LNCAP (cell line): ENCODE results near the gene ATP5PB.

Source experiments
- TF ChIP-seq, protein P1 (sequence below): fragments of 450-650 bp; IDR thresholded peaks from 2 replicates; pipeline ENCODE4 v1.5.1; 2017; ENCODE audit warnings: mild to moderate bottlenecking

ATP5PB gene

DNA sequence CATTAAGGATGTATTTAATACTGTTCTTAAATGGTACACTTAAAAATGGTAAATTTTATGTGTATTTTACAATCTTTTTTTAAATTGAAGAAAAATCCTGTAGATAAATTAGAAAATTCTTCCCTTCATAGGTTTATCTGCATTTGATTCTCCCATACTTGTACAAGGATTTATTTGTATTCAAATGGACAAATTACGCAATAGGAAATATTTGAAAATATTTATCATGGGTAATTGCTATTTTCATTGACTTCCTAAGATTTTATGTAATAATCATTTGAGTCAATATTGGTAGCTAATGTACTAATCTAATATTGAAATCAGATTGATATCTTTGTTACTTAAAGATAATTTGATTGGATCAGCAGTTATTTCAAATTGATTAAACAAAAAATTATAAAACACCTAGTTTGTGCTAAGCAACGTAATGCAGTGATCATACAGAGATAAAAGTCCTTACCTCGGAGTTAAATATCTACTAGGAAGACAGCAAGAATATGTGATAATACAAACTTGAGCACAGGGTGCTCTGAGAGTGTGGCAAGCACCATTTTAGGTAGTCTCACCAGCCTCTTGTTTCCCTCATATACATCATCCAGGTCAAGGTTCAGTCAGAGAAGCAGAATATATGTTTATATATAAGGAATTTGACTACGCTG, 13.2 kb downstream of the ATP5PB start:
- TF ChIP-seq, protein P1, sequence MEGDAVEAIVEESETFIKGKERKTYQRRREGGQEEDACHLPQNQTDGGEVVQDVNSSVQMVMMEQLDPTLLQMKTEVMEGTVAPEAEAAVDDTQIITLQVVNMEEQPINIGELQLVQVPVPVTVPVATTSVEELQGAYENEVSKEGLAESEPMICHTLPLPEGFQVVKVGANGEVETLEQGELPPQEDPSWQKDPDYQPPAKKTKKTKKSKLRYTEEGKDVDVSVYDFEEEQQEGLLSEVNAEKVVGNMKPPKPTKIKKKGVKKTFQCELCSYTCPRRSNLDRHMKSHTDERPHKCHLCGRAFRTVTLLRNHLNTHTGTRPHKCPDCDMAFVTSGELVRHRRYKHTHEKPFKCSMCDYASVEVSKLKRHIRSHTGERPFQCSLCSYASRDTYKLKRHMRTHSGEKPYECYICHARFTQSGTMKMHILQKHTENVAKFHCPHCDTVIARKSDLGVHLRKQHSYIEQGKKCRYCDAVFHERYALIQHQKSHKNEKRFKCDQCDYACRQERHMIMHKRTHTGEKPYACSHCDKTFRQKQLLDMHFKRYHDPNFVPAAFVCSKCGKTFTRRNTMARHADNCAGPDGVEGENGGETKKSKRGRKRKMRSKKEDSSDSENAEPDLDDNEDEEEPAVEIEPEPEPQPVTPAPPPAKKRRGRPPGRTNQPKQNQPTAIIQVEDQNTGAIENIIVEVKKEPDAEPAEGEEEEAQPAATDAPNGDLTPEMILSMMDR, result no peak

DNA sequence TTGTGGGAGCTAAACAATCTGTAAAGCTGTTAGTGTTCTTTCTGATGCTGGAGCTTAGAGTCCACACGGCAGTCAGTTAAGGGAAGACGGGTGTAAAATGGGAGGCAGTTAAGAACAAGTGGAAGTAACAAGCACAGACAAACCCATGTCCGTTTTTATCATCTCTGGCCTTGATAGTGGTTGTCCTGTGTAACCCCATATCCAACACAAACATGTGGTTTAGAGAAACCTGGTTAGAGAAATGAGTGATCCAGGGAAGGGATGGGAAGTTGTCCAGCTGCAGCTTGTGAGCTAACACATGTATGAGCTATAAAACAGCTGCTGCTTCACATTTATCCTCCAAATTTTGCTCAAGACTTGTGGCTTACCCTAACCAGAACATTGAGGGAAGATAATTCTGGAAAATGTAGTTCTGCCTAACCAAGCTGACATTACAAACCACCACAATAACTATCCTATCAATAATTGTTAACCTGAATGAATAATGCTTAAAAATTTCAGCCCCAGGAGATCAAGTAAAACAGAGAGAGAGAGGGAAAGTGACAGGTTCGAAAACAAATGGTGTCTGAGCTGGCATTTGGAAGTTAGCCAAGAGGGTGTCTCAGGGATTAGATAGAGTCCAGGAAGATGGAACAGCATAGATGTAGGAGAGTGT, 13.9 kb downstream of the ATP5PB start:
- TF ChIP-seq, protein P1, result no peak

DNA sequence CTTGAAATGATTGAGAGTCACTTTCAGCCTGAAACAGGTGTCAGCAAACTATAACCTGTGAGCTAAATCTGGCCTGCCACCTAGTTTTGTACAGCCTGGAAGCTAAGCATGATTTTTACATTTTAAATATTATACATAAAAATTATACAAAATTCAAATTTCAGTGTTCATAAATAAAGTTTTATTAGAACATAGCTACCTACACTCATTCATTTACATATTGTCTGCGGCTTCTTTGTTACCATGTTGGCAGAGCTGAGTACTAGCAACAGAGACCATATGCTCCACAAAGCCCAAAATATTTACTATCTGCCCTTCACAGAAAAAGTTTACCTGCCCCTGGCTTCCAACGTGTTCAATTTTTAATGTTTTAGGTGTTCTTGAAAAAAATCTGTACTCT, 16.5 kb downstream of the ATP5PB start:
- TF ChIP-seq, protein P1, result no peak

DNA sequence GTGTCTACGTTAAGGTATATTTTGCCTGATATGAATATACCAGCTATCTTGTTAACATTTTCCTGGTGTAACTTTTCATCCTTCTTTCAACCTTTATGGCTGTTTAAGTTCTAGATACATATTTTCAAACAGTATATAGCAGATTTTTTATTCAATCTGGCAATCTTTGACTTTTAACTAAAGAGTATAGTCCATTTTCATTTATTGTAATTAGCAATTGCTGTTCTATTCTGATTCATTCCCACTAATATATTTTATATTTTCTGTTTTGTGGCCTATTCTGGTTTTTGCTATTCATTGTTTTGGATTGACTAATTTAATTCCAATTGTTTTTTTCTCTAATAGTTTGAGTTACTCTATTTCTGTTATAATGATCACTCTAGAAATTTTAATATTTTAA, 17.2 kb downstream of the ATP5PB start:
- TF ChIP-seq, protein P1, result no peak

DNA sequence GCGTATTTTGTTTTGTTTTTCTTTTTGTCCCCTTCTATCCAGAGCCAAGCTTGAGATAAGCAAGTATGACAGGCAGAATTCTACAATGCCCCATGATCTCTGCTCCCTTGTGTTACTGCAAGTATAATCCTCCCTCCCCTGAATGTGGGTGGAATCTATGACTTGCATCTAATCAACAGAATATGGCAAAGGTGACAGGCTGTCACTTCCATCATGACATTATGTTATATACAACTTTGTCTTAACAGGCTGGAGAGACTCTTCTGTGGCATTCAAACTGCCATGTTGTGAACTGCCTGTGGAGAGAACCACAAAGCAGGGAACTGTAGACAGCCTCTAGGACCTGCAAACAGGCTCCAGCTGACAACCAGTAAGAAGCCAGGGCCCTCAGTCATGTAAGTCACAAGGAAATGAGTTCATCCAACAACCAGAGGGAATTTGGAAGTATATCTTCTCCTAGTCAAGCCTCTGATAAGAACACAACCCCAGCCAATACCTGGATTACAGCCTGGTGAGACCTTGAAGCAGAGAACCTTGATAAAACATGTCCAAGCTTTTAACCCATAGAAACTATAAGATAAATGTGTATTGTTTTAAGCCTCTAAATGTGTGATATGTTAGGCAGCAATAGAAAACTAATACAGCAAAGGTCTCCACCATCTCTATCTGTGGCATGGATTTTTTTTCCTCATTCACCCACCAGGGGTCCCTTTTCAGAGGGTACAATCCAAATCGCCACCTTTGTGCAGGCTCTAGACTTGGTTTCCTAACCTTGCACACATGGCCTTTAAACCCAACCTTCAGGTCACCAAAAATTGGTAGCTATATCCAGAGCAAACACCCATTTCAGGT, 18.8 kb downstream of the ATP5PB start:
- TF ChIP-seq, protein P1, result no peak

DNA sequence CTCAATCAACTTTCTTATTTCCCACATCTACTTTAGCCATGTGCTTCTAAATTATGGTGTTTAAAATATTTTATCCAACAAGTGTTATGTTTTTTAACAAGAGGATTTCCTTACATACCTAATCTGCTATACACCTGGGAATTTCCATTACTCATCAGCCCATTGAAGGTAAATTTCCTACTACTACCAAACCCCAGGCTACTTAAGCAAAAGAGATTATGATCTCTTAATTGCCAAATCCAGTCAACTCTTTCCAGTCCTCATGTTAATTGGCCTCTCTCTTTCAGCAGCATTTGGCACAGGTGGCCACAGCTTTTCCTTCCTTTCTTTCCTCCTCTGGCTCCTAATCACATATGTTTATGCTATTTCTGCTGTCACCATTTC, 19.4 kb downstream of the ATP5PB start:
- TF ChIP-seq, protein P1, result no peak

DNA sequence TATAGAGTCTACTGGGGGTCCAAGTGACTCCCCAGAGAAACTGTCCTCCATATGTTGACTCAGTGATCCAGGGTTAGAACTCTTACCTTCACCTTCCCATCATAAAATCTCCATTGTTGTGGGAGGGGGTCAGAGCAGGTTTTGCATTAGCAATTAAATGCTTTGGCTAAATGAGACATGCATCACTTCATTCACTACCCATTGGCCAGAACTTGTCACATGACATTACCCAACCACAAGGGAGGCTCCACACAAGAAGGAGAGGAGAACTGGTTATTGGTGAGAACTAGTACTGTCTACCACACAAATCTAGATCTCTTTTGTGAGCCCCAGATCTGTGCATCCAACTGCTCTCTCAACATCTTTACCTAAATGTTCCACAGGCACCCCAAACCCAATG, 20.3 kb downstream of the ATP5PB start:
- TF ChIP-seq, protein P1, result no peak
